H9 (cell line): ENCODE measurements around the gene MINPP1. TPM values are rescaled to one million over a fixed set of nuclear protein-coding genes. Genes with fewer than 3 reads are reported as not detected.

Experiments used
- DNase-seq: peaks from one replicate; pipeline ENCODE4 v3.0.0-alpha.2; 2017
- H2AFZ ChIP-seq: one replicate; pipeline ENCODE4 v1.6.1; 2013; ENCODE audit warnings: mild to moderate bottlenecking, low read length, control low read depth, moderate library complexity
- H2AK5ac ChIP-seq: 2 replicates; pipeline ENCODE4 v1.6.1; 2013; ENCODE audit warnings: low read length, control low read depth, mixed read lengths; ENCODE audit not compliant: insufficient read length
- H2BK120ac ChIP-seq: one replicate; pipeline ENCODE4 v1.6.1; 2013; ENCODE audit warnings: low read depth, mild to moderate bottlenecking, low read length, control low read depth, inconsistent platforms; ENCODE audit not compliant: poor library complexity, severe bottlenecking
- H2BK12ac ChIP-seq: 2 replicates; pipeline ENCODE4 v1.6.1; 2013; ENCODE audit warnings: low read length, control low read depth, mixed read lengths, low read depth; ENCODE audit not compliant: insufficient read length
- H2BK15ac ChIP-seq: 2 replicates; pipeline ENCODE4 v1.6.1; 2013; ENCODE audit warnings: low read depth, low read length, control low read depth
- H2BK20ac ChIP-seq: one replicate; pipeline ENCODE4 v1.6.1; 2013; ENCODE audit warnings: low read depth, mild to moderate bottlenecking, low read length, control low read depth, inconsistent platforms; ENCODE audit not compliant: poor library complexity, severe bottlenecking
- H2BK5ac ChIP-seq: 2 replicates; pipeline ENCODE4 v1.6.1; 2013; ENCODE audit warnings: low read length, control low read depth, mixed read lengths; ENCODE audit not compliant: insufficient read length
- H3K14ac ChIP-seq: 2 replicates; pipeline ENCODE4 v1.6.1; 2013; ENCODE audit warnings: low read length, control low read depth; ENCODE audit not compliant: insufficient read depth
- H3K18ac ChIP-seq: 2 replicates; pipeline ENCODE4 v1.6.1; 2013; ENCODE audit warnings: low read depth, mild to moderate bottlenecking, mixed read lengths, low read length, control low read depth; ENCODE audit not compliant: insufficient read length
- H3K23ac ChIP-seq: 2 replicates; pipeline ENCODE4 v1.6.1; 2013; ENCODE audit warnings: low read length, control low read depth, mixed read lengths, low read depth; ENCODE audit not compliant: insufficient read length
- H3K23me2 ChIP-seq: 2 replicates; pipeline ENCODE4 v1.6.1; 2013; ENCODE audit warnings: low read depth, mild to moderate bottlenecking, mixed read lengths, low read length, control low read depth; ENCODE audit not compliant: insufficient read length, poor library complexity, severe bottlenecking
- H3K27ac ChIP-seq: 2 replicates; pipeline ENCODE4 v1.5.1; 2013; ENCODE audit warnings: low read length, control low read depth, mixed read lengths, low read depth; ENCODE audit not compliant: insufficient read length
- H3K27me3 ChIP-seq: 2 replicates; pipeline ENCODE4 v1.6.1; 2013; ENCODE audit warnings: low read length, control low read depth, inconsistent platforms; ENCODE audit not compliant: insufficient read depth
- H3K4ac ChIP-seq: 2 replicates; pipeline ENCODE4 v1.6.1; 2013; ENCODE audit warnings: low read depth, mild to moderate bottlenecking, control low read depth, inconsistent platforms, low read length, moderate library complexity
- H3K4me1 ChIP-seq: 2 replicates; pipeline ENCODE4 v1.6.1; 2013; ENCODE audit warnings: low read length, control low read depth, inconsistent platforms; ENCODE audit not compliant: insufficient read depth
- H3K4me2 ChIP-seq: 2 replicates; pipeline ENCODE4 v1.6.1; 2013; ENCODE audit warnings: low read length, control low read depth, mixed read lengths; ENCODE audit not compliant: insufficient read length, insufficient read depth
- H3K56ac ChIP-seq: 2 replicates; pipeline ENCODE4 v1.6.1; 2013; ENCODE audit warnings: low read depth, mild to moderate bottlenecking, mixed read lengths, low read length, control low read depth; ENCODE audit not compliant: insufficient read length
- H3K79me1 ChIP-seq: 2 replicates; pipeline ENCODE4 v1.6.1; 2013; ENCODE audit warnings: low read depth, mild to moderate bottlenecking, moderate library complexity, low read length, control low read depth, inconsistent platforms; ENCODE audit not compliant: insufficient read depth, poor library complexity, severe bottlenecking
- H3K79me2 ChIP-seq: 2 replicates; pipeline ENCODE4 v1.6.1; 2013; ENCODE audit warnings: low read length, control low read depth, inconsistent platforms; ENCODE audit not compliant: insufficient read depth
- H3K9ac ChIP-seq: 2 replicates; pipeline ENCODE4 v1.6.1; 2013; ENCODE audit warnings: low read length, control low read depth, mixed read lengths; ENCODE audit not compliant: insufficient read length; ENCODE audit errors: extremely low read depth
- H3K9me3 ChIP-seq: one replicate; pipeline ENCODE4 v1.6.1; 2013; ENCODE audit warnings: low read depth, low read length, inconsistent platforms; ENCODE audit not compliant: control insufficient read depth
- H3T11ph ChIP-seq: one replicate; pipeline ENCODE4 v1.6.1; 2013; ENCODE audit warnings: mild to moderate bottlenecking, low read length, control low read depth, inconsistent platforms
- H4K20me1 ChIP-seq: one replicate; pipeline ENCODE4 v1.6.1; 2013; ENCODE audit not compliant: control insufficient read depth, insufficient read length, insufficient read depth
- H4K5ac ChIP-seq: 2 replicates; pipeline ENCODE4 v1.6.1; 2013; ENCODE audit warnings: low read depth, mild to moderate bottlenecking, mixed read lengths, low read length, control low read depth; ENCODE audit not compliant: insufficient read length
- H4K8ac ChIP-seq: replicated peaks from 2 replicates; pipeline ENCODE4 v1.6.1; 2013; ENCODE audit warnings: low read length, control low read depth, mixed read lengths, low read depth; ENCODE audit not compliant: insufficient read length
- H4K91ac ChIP-seq: 2 replicates; pipeline ENCODE4 v1.6.1; 2013; ENCODE audit warnings: low read depth, mild to moderate bottlenecking, moderate library complexity, mixed read lengths, low read length, control low read depth; ENCODE audit not compliant: insufficient read length
- H3K27ac Mint-ChIP-seq, 3 experiments: 2 replicates in 2 of 3; 3 replicates in 1 of 3; pipeline ENCODE4 v1.8.0; 2020 to 2021; ENCODE audit warnings: mixed read lengths in 3 of 3, mild to moderate bottlenecking in 1 of 3, moderate library complexity in 1 of 3
- H3K27me3 Mint-ChIP-seq: 2 replicates; pipeline ENCODE4 v1.8.0; 2021; ENCODE audit warnings: low read depth, mild to moderate bottlenecking, moderate library complexity, mixed read lengths
- H3K36me3 Mint-ChIP-seq, 3 experiments: 2 replicates in 2 of 3; 3 replicates in 1 of 3; pipeline ENCODE4 v1.8.0; 2020 to 2021; ENCODE audit warnings: low read depth in 3 of 3, mixed read lengths in 3 of 3; ENCODE audit not compliant: insufficient read depth in 1 of 3
- H3K4me1 Mint-ChIP-seq, 2 experiments: 2 replicates each; pipeline ENCODE4 v1.8.0; 2020; ENCODE audit warnings: mixed read lengths in 2 of 2
- H3K4me3 Mint-ChIP-seq, 2 experiments: 2 replicates in 1 of 2; 3 replicates in 1 of 2; pipeline ENCODE4 v1.8.0; 2020 to 2021; ENCODE audit warnings: mild to moderate bottlenecking in 2 of 2, mixed read lengths in 2 of 2, moderate library complexity in 1 of 2
- H3K9me3 Mint-ChIP-seq, 2 experiments: 2 replicates in 1 of 2; 3 replicates in 1 of 2; pipeline ENCODE4 v1.8.0; 2020; ENCODE audit warnings: mild to moderate bottlenecking in 2 of 2, mixed read lengths in 2 of 2, moderate library complexity in 1 of 2
- CTCF ChIP-seq: fragments of 200-600 bp; sonication (generic); conservative IDR thresholded peaks from 3 replicates; pipeline ENCODE4 v1.8.0; 2021; ENCODE audit warnings: antibody characterized with exemption, mild to moderate bottlenecking
- WGBS: extraction: QIAGEN DNeasy Blood & Tissue Kit; methylation state at CpG from one replicate; pipeline ENCODE4 v1.1.7; 2013; ENCODE audit warnings: missing lambda C conversion rate, low lambda C conversion rate, mixed read lengths; ENCODE audit not compliant: insufficient read length; ENCODE audit errors: extremely low coverage; 5-methylcytosine and 5-hydroxymethylcytosine counted together
- total RNA-seq: library from RNA; stranded (reverse); gene quantifications from 2 replicates; pipeline ENCODE4 v1.2.1, GENCODE V29; 2021

MINPP1 gene
- total RNA-seq, 1 experiment from 2014 or later: 30.3 TPM

- Histone ChIP-seq H4K8ac (no peak overlapping the region), H3K4me2 (no peak overlapping the region), H2BK12ac (no peak overlapping the region), H2BK20ac (no peak overlapping the region), H3K4ac (no peak overlapping the region), H3K9me3 (no peaks in the 10 kb centered on the region), H2BK120ac (no peak overlapping the region), H3K56ac (no peak overlapping the region), H3K18ac (no peak overlapping the region), H4K20me1 (no peaks in the 10 kb centered on the region), H3K9ac (no peak overlapping the region), H3K14ac (no peak overlapping the region), H2BK5ac (no peak overlapping the region), H2AFZ (no peak overlapping the region), H4K5ac (no peak overlapping the region), H3K79me1 (no peaks in the 10 kb centered on the region), H3K27ac (no peak overlapping the region), H3K23me2 (no peaks in the 10 kb centered on the region), H3K79me2 (no peaks in the 10 kb centered on the region), H2BK15ac (no peak overlapping the region), H2AK5ac (no peak overlapping the region), H3K27me3 (no peaks in the 10 kb centered on the region; the same call in 1 of the 2 replicates), H4K91ac (no peak overlapping the region), H3T11ph (no peak overlapping the region), H3K4me1 (no peaks in the 10 kb centered on the region), H3K23ac (no peak overlapping the region)
- Mint-ChIP-seq H3K4me1 (peaks cover 0 to 6% of the 10 kb centered on the region in 2 experiments; a peak in 1 of 4 replicates), H3K4me3 (no peak overlapping the region), H3K27ac (peak overlapping the region in 1 of 3 experiments; percentile 14; a peak in 1 of 7 replicates), H3K36me3 (no peaks in the 10 kb centered on the region), H3K9me3 (no peaks in the 10 kb centered on the region), H3K27me3 (no peaks in the 10 kb centered on the region)
- DNase-seq: no peak
- TF ChIP-seq CTCF: no peak
- no CpG with 5 or more reads among the region's 1 CpG for WGBS
Measured at GRCh38 chr10:87596351-87596750, 91.7 kb downstream of the MINPP1 start.
